Activated naive CD4-positive, alpha-beta T cell treated with anti-CD3 and anti-CD28 coated beads, Interleukin-2, amount 10 ng/mL, durations not matched to agents 7 days and 5 days (primary cell): ENCODE results near the gene PROSER3.
A peak's percentile ranks its signal among the peaks of the same experiment; 100 is the strongest.

Source experiments
- CTCF ChIA-PET: fragments of 350-600 bp; sonication (Branson Sonifier 250); formaldehyde crosslinking; loops from one replicate; lab custom pipeline; 2021; ENCODE audit warnings: antibody characterized with exemption; lab: Charles Lee
- DNase-seq: peaks from one replicate; pipeline ENCODE4 v3.0.0-alpha.2; 2020
- H3K27ac Mint-ChIP-seq: one replicate; pipeline ENCODE4 v1.8.0; 2021; ENCODE audit warnings: mild to moderate bottlenecking, moderate library complexity, mixed read lengths
- H3K27me3 Mint-ChIP-seq: one replicate; pipeline ENCODE4 v1.8.0; 2021; ENCODE audit warnings: mild to moderate bottlenecking, mixed read lengths
- H3K36me3 Mint-ChIP-seq: one replicate; pipeline ENCODE4 v1.8.0; 2021; ENCODE audit warnings: mixed read lengths
- H3K4me1 Mint-ChIP-seq: one replicate; pipeline ENCODE4 v1.8.0; 2021; ENCODE audit warnings: mixed read lengths
- H3K4me3 Mint-ChIP-seq: one replicate; pipeline ENCODE4 v1.8.0; 2021; ENCODE audit warnings: mild to moderate bottlenecking, moderate library complexity, mixed read lengths
- H3K9me3 Mint-ChIP-seq: one replicate; pipeline ENCODE4 v1.8.0; 2021; ENCODE audit warnings: mixed read lengths

The PROSER3 gene

DNA sequence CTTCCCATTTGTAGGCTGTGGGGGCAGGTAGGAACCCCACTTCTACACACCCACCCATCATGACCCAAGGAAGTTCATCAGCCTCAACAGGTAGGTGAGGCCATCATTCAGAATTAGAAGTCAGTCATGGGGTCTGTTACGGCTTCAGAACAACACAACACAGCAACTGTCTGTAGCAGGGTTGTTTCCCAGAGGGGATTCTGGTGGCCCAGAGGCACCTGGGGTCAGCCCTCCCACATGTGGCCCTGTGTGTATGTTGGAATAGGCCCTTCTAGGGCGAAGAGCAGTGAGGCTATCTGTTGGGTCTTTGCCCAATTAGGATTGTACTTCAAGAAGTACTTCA is 19.1 kb upstream of the PROSER3 start:
- CTCF ChIA-PET: interaction anchor here (1.1 to 1.5 kb wide), 3 partner anchors 36 to 44 kb away, joined by 3 to 4 read pairs (median 3); no protein-coding TSS in a partner anchor
- Mint-ChIP-seq H3K27ac (no peak overlapping the region), H3K4me3 (no peak overlapping the region), H3K36me3 (peaks cover 39% of the 10 kb centered on the region), H3K9me3 (no peaks in the 10 kb centered on the region), H3K4me1 (peaks cover 47% of the 10 kb centered on the region), H3K27me3 (no peaks in the 10 kb centered on the region)
- no peak for DNase-seq

DNA sequence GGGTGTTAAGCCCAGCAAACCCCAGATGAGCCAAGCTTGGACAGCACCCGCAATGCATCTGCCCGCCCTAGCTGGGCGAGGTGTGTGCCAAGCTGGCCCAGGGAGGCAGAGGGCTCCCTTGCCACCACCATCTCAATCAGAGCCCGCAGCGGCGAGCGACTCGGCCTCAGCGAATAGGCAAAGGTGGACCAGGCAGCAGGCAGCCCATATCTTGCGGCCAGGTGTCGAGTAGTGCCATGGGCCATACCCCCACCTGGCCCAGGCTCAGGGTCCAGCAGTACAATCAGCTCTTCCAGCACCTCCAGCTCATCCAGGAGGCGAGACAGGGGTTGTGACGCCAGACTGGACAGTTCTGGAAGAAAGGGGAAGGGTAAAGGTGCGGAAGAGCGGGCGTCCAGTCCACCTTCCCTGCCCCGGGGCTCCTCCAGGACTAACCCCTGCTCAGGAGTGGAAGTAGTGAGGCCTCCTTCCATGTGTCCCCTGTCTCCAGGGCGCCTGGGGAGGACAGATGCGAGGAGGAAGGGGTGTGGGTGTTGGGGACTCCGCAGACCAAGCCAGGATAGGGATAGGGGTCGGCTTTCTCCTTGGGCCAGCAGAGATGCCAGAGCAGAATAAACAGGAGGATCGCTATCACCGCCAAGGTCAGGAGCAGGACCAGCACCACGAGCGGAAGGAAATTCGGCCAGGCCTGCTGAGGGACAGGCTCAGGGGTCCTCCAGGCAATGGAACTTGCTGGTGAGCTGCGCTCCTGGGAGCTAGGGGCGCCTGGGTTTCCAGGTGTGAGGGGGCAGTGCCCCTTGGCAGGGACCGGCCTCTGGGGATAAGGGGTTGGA is 18.5 kb upstream of the PROSER3 start:
- peak overlapping the region; percentile 42 for H3K27ac Mint-ChIP-seq
- CTCF ChIA-PET: interaction anchor here (0.6 to 1.6 kb wide), 5 partner anchors 21 to 126 kb away, joined by 3 to 10 read pairs (median 5); partner anchors contain the start of gene KMT2B
- peaks cover 54% of the 10 kb centered on the region for H3K4me1 Mint-ChIP-seq
- H3K36me3 Mint-ChIP-seq: peaks cover 37% of the 10 kb centered on the region
- peak overlapping the region; percentile 90 for H3K4me3 Mint-ChIP-seq
- no peaks in the 10 kb centered on the region for H3K27me3 Mint-ChIP-seq
- no peak for DNase-seq
- H3K9me3 Mint-ChIP-seq: no peaks in the 10 kb centered on the region

DNA sequence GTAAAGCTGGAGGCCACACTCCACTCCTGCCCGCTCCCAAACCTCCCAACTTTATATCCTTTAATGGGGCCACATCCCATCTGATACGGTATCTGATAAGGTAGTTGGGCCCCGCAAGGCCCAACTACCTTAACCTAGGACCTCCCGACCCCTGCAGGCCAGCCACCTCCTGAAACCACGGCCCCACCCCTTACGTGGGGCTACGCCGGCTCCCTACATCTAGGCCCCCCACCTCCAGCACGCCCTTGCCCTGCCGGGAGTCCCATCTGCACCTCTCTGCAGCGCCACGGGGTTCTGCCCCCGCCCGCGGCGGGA is 17.9 kb upstream of the PROSER3 start:
- Mint-ChIP-seq H3K4me1 (peaks cover 55% of the 10 kb centered on the region), H3K27ac (peak overlapping the region; percentile 15), H3K36me3 (peaks cover 32% of the 10 kb centered on the region), H3K4me3 (peak overlapping the region; percentile 90), H3K27me3 (no peaks in the 10 kb centered on the region), H3K9me3 (no peaks in the 10 kb centered on the region)
- CTCF ChIA-PET: interaction anchor here (0.6 to 1.6 kb wide), 8 partner anchors 22 to 194 kb away, joined by 3 to 10 read pairs (median 4); partner anchors contain the start of gene KMT2B
- no peak for DNase-seq

DNA sequence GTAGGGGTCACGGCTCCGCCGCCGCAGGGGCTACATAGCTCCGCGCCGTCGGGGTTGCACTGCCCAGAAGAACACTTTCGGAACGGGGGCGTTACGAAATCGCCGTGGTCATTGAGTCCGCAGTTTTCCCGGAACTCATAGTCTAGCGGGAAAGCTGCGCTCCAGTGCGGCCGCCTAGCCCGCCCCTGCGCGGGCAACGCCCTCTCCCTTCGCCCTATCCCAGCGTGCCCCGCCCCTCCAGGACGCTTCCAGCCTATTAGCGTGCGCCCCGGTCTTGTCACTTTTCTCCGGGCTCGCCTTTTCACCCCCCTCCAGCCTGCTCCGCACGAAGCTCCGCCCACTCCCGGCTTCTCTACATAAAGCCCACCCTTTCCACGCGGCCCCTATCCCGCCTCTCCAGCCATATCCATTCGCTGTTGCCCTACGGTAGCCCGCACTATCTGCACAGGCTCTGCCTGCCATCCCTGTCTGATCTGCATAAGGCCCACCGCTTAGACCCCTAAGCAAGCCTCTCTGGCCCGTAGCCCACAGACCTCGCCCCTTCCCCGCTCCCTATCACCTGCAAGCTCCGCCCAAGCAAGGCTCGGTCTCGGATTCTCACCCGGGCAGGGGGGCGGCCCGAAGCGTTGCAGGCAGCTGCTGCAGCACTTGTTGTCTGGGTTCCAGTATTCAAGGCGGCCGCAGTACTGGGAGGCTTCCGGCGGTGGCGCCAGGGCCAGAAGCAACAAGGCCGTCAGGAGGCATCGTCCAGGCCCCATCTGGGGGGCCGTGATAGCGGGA is 17.4 kb upstream of the PROSER3 start:
- peak; percentile 99 for DNase-seq
- no peaks in the 10 kb centered on the region for H3K9me3 Mint-ChIP-seq
- H3K27ac Mint-ChIP-seq: peak overlapping the region; percentile 99
- H3K4me1 Mint-ChIP-seq: peaks cover 57% of the 10 kb centered on the region
- peaks cover 33% of the 10 kb centered on the region for H3K36me3 Mint-ChIP-seq
- no peaks in the 10 kb centered on the region for H3K27me3 Mint-ChIP-seq
- CTCF ChIA-PET: interaction anchor here (0.6 to 1.6 kb wide), 7 partner anchors 22 to 194 kb away, joined by 3 to 10 read pairs (median 4); partner anchors contain the start of gene KMT2B
- H3K4me3 Mint-ChIP-seq: peak overlapping the region; percentile 90

DNA sequence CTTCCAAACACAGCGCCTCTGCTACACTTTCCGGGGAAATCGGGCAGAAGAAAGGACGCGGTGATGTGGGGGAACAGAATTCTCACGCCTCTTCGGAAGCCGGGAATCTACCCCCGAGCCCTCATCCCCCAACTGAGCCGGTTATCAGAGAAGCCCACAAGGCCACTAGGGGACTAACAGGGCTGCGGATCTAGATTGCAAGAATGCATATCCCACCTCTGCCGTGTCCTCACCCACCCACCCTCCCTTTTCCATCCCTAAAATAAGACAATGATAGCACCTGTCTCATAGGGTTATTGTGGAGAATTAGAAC is 16.8 kb upstream of the PROSER3 start:
- H3K27ac Mint-ChIP-seq: peak overlapping the region; percentile 99
- H3K36me3 Mint-ChIP-seq: peaks cover 35% of the 10 kb centered on the region
- CTCF ChIA-PET: interaction anchor here (0.9 to 1.6 kb wide), 5 partner anchors 23 to 78 kb away, joined by 3 to 10 read pairs (median 4); partner anchors contain the start of gene KMT2B
- peaks cover 61% of the 10 kb centered on the region for H3K4me1 Mint-ChIP-seq
- H3K4me3 Mint-ChIP-seq: peak overlapping the region; percentile 90
- DNase-seq: no peak
- no peaks in the 10 kb centered on the region for H3K27me3 Mint-ChIP-seq
- H3K9me3 Mint-ChIP-seq: no peaks in the 10 kb centered on the region

DNA sequence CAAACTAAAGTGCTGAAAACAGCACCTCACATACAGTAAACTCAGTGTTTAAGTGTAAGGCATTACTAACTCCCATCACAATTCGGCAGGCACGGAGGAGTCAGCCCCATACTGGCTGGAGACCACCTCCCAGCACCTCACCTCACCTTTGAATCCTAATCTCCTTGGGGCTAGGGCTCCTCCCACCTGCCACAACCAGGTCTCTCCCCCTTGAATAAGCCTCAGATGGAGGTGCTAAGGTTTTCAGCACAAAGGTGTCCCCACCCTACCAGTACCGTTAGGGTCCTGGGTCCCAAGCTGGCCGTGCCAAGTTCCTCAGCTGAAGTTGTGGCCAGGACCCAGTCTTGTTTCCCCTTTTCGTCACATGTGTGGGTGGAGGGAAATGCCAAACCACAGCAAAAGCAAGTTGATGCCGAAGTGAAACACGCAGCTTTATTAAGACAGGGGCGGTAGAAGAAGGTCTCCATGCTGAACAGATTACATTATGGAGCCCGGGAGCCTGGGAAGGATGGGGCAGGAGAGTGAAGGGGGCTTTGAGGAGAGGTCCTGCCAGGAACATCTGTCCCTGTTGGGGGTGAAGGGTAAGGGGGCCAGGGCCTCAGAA is 15.8 kb upstream of the PROSER3 start, which contains the start of gene IGFLR1:
IGFLR1 (minus strand) TSS at position 332 of the 604 bp plus-strand sequence. CDS start 1,272 bp downstream, outside the sequence.
- CTCF ChIA-PET: no interaction called here
- peak within 1 kb of the TSS; percentile 99 for H3K27ac Mint-ChIP-seq
- DNase-seq: peak; percentile 80

DNA sequence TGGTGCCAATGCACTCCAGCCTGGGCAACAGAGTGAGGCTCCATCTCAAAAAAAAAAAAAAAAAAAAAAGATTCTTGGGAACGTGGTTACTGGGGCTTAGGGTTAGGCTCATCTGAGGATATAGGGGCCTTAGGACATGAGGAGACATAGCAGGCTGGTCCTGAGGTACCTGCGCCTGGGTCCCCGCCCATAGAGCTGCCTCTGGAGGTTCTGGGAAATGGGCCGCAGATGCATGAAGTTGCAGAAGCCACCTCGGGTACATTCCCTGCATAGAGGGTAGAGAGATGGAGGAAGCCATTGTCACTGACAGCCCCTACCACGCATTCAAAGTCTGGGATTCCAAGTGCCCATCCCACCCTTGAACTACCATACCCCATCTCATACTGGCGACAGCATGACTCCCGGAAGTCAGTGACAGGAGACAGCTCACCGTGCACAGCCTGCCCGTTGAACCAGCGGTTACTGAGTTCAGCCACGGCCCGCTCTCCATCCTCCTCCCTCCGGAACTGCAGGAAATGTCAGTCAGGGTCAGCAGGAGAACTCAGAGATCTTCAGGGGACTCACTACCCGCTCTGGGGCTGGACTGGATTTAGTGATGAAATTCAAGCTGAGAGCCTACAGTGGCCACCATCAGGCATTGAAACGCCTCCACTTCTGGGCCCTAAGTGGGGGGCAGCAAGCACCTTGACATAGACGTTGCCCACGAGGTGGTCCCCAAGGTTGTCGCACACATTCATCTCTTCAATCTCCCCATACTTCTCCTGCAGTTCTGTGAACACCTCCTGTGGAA is 14.1 kb upstream of the PROSER3 start:
- Mint-ChIP-seq H3K27me3 (no peaks in the 10 kb centered on the region), H3K36me3 (peaks cover 25% of the 10 kb centered on the region), H3K9me3 (no peaks in the 10 kb centered on the region), H3K27ac (peak overlapping the region; percentile 99), H3K4me1 (peaks cover 65% of the 10 kb centered on the region), H3K4me3 (peak overlapping the region; percentile 100)
- no peak for DNase-seq
- CTCF ChIA-PET: interaction anchor here (1.0 to 1.7 kb wide), 4 partner anchors 25 to 188 kb away, joined by 3 to 7 read pairs (median 4); no protein-coding TSS in a partner anchor

More for the DNA sequence above, 15.8 kb upstream of the PROSER3 start, which contains the start of gene IGFLR1:
- Mint-ChIP-seq H3K4me1 (peaks cover 60% of the 10 kb centered on the region), H3K27me3 (no peaks in the 10 kb centered on the region), H3K36me3 (peaks cover 32% of the 10 kb centered on the region), H3K9me3 (no peaks in the 10 kb centered on the region), H3K4me3 (peak within 1 kb of the TSS; percentile 90)

DNA sequence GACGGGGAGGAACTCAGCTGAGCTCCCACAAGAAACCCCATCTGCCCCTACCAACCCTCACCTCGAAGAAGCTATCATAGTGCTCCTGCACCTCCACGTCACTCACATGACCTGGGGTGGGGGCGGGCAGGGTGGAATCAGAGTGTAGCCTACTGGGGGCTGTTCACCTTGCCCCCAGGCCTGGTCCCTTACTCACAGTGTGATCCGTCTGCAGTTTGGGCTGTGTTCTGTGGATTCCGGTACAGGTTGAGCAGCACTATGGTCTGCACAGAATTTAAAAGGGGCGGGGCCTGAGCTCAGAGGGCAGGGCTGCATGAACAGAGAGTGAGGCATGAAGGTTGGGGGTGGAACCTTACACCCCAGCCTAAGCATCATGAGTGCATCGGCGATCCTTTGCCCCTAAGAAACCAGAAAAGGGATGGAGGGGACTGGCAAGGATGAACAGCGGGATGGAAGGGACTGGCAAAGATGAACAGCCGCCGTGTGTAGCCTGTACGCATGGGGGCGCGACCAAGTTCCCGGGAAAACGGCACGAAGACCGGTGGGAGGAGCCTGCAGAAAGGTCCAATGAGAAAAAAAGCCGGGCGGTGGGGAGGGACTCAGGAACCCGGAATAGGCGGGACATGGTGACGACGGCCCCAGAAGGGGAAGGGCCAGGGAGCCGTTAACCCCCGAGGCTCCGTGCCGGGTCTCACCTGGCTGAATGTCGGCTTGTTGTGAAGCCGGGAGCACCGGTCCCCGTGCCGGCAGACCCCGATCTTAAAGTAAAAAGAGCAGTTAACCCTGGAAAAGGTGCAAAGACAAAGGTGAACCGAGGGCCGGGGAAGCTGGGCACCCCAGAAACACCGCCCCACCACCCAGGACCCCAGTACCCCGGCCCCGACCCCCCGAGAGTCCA is 13.3 kb upstream of the PROSER3 start:
- no peaks in the 10 kb centered on the region for H3K27me3 Mint-ChIP-seq

DNA sequence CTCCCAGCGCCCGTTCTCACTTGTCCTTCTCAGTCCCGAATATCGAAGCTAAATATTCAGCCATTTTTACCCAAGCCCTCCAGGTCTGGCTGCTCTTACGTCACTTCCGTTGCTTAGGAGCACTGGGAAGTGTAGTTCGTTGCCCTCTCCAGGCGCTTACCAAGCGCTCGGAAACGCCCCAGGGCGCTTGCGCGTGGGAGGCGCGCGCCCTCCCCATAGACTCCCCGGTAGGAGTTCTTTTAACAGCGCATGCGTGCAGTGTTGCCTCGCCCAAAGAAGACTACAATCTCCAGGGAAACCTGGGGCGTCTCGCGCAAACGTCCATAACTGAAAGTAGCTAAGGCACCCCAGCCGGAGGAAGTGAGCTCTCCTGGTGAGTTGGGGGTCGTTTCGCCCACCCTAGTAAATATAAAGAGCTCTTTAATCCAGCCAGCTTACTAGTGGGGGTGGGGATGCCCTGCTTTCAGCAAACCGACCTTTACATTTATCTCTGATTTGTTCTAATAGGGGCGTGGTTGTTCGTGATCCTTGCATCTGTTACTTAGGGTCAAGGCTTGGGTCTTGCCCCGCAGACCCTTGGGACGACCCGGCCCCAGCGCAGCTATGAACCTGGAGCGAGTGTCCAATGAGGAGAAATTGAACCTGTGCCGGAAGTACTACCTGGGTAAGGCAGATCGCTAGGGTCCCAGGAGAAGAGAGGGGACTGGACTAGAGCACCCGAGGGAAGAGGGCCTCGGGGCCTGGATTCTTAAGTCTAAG is 12.5 kb upstream of the PROSER3 start, which contains the start of the genes PSENEN and U2AF1L4:
PSENEN (plus strand) TSS at position 324 of the 759 bp plus-strand sequence; CDS start at position 604, 280 bp downstream.
U2AF1L4 (minus strand) TSS at position 91 of the 759 bp plus-strand sequence; CDS start at position 64, 27 bp downstream.
- Mint-ChIP-seq H3K27me3 (no peaks in the 10 kb centered on the region), H3K4me1 (peaks cover 73% of the 10 kb centered on the region), H3K27ac (peak within 1 kb of the TSS; percentile 99), H3K9me3 (no peaks in the 10 kb centered on the region), H3K36me3 (peaks cover 25% of the 10 kb centered on the region), H3K4me3 (peak within 1 kb of the TSS; percentile 100)
- CTCF ChIA-PET: interaction anchor here (1.2 to 1.7 kb wide), 3 partner anchors 27 to 51 kb away, joined by 3 to 7 read pairs (median 4); no protein-coding TSS in a partner anchor
- peak; percentile 97 for DNase-seq

More for the DNA sequence above, 13.3 kb upstream of the PROSER3 start:
- Mint-ChIP-seq H3K9me3 (no peaks in the 10 kb centered on the region), H3K27ac (peak overlapping the region; percentile 99), H3K4me1 (peaks cover 68% of the 10 kb centered on the region), H3K4me3 (peak overlapping the region; percentile 100), H3K36me3 (peaks cover 25% of the 10 kb centered on the region)
- CTCF ChIA-PET: interaction anchor here (1.2 to 1.7 kb wide), 4 partner anchors 26 to 75 kb away, joined by 3 to 7 read pairs (median 4); no protein-coding TSS in a partner anchor
- peak; percentile 96 for DNase-seq

DNA sequence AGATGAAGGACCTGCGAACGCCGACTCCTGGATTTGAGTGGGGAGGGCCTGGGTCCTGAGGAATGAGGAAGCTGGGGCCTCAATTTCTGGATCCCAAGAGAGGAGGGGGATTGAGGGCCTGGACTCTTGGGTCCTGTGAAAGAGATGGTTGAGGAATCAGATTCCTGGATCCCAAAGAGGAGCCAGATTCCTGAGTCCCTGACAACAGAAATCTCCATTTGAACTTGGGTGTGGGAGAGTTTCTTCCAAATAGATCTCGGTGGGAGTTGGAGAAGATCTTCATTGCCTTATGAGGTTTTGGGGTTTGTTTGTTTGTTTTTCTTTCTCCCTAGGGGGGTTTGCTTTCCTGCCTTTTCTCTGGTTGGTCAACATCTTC is 11.9 kb upstream of the PROSER3 start:
- Mint-ChIP-seq H3K4me1 (peaks cover 68% of the 10 kb centered on the region), H3K27me3 (no peaks in the 10 kb centered on the region), H3K36me3 (peaks cover 25% of the 10 kb centered on the region), H3K4me3 (peak overlapping the region; percentile 100), H3K27ac (peak overlapping the region; percentile 99), H3K9me3 (no peaks in the 10 kb centered on the region)
- CTCF ChIA-PET: interaction anchor here (1.2 kb wide), 1 partner anchor 51 kb away, joined by 4 read pairs; no protein-coding TSS in a partner anchor
- no peak for DNase-seq

DNA sequence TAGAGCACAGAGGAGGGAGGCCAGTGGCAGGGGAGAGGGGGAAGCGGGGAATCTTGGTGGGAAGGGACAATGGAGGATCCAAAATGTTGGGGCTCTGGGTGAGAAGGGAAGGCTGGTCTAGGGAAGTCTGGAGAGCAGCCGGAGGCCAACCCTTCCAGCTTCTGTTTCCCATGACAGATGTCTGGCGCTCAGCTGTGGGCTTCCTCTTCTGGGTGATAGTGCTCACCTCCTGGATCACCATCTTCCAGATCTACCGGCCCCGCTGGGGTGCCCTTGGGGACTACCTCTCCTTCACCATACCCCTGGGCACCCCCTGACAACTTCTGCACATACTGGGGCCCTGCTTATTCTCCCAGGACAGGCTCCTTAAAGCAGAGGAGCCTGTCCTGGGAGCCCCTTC is 11.4 kb upstream of the PROSER3 start:
- Mint-ChIP-seq H3K4me1 (peaks cover 68% of the 10 kb centered on the region), H3K36me3 (peaks cover 25% of the 10 kb centered on the region), H3K27me3 (no peaks in the 10 kb centered on the region), H3K9me3 (no peaks in the 10 kb centered on the region), H3K4me3 (peak overlapping the region; percentile 100), H3K27ac (peak overlapping the region; percentile 99)
- CTCF ChIA-PET: interaction anchor here (1.2 kb wide), 1 partner anchor 52 kb away, joined by 4 read pairs; no protein-coding TSS in a partner anchor
- no peak for DNase-seq
